ENCODE data around the gene BACH2.
A peak's percentile ranks its signal among the peaks of the same experiment; 100 is the strongest.

BACH2 gene

GRCh38 chr6:90237350-90237990 lies 59.2 kb downstream of the BACH2 start:
- TF ChIP-seq CTCF (conservative IDR thresholded peaks at IDR 0.05): no peak
- peak overlapping the region; percentile 20 for H3K27ac ChIP-seq

- TF ChIP-seq CTCF (conservative IDR thresholded peaks at IDR 0.05): no peak
- no peak overlapping the region for H3K27ac ChIP-seq
Observed at GRCh38 chr6:90233994-90234393, 62.6 kb downstream of the BACH2 start.

GRCh38 chr6:90233213-90233612 lies 63.4 kb downstream of the BACH2 start:
- no peak for TF ChIP-seq CTCF (conservative IDR thresholded peaks at IDR 0.05)

GRCh38 chr6:90231798-90232197 lies 64.8 kb downstream of the BACH2 start:
- no peak for TF ChIP-seq CTCF (conservative IDR thresholded peaks at IDR 0.05)
- H3K27ac ChIP-seq: no peak overlapping the region

More at GRCh38 chr6:90233213-90233612, 63.4 kb downstream of the BACH2 start:
- no peak overlapping the region for H3K27ac ChIP-seq

- no peak for TF ChIP-seq CTCF (conservative IDR thresholded peaks at IDR 0.05)
- no peak overlapping the region for H3K27ac ChIP-seq
Observed at GRCh38 chr6:90231308-90231707, 65.3 kb downstream of the BACH2 start.

- no peak for TF ChIP-seq CTCF (conservative IDR thresholded peaks at IDR 0.05)
- no peak overlapping the region for H3K27ac ChIP-seq
Observed at GRCh38 chr6:90230548-90231215, 66.0 kb downstream of the BACH2 start.

GRCh38 chr6:90229331-90230010 lies 67.2 kb downstream of the BACH2 start:
- H3K27ac ChIP-seq: no peak overlapping the region
- TF ChIP-seq CTCF (conservative IDR thresholded peaks at IDR 0.05): no peak
